Loucy (cell line): ENCODE results near the gene BICD2.

Source experiments
- H2AFZ ChIP-seq: fragments of 200-600 bp; sonication (generic); 2 replicates; pipeline ENCODE4 v1.6.0; 2016; ENCODE audit warnings: antibody characterized with exemption, mild to moderate bottlenecking, low read length, moderate library complexity
- H3F3A ChIP-seq: fragments of 200-600 bp; 2 replicates; pipeline ENCODE4 v1.6.0; 2016; ENCODE audit warnings: antibody characterized with exemption, low read depth, mild to moderate bottlenecking
- H3K27me3 ChIP-seq: fragments of 200-600 bp; sonication (generic); 2 replicates; pipeline ENCODE4 v1.6.1; 2014; ENCODE audit warnings: low read length, mild to moderate bottlenecking; ENCODE audit not compliant: insufficient read depth, poor library complexity, severe bottlenecking
- H3K36me3 ChIP-seq: fragments of 200-600 bp; sonication (generic); 2 replicates; pipeline ENCODE4 v1.6.1; 2016; ENCODE audit warnings: low read length; ENCODE audit not compliant: insufficient read depth
- H3K4me1 ChIP-seq: fragments of 200-600 bp; sonication (generic); 2 replicates; pipeline ENCODE4 v1.5.1; 2014; ENCODE audit warnings: low read length, mild to moderate bottlenecking; ENCODE audit not compliant: insufficient read depth, poor library complexity, severe bottlenecking
- H3K4me2 ChIP-seq: fragments of 200-600 bp; sonication (generic); 2 replicates; pipeline ENCODE4 v1.6.0; 2014; ENCODE audit warnings: antibody characterized with exemption, low read length, low read depth, mild to moderate bottlenecking; ENCODE audit not compliant: poor library complexity, severe bottlenecking
- H3K4me3 ChIP-seq: fragments of 200-600 bp; sonication (generic); 2 replicates; pipeline ENCODE4 v1.5.1; 2014; ENCODE audit warnings: low read length, mild to moderate bottlenecking, mixed read lengths; ENCODE audit not compliant: poor library complexity, severe bottlenecking
- H3K79me2 ChIP-seq: fragments of 200-600 bp; sonication (generic); 2 replicates; pipeline ENCODE4 v1.6.1; 2014; ENCODE audit warnings: low read length; ENCODE audit not compliant: insufficient read depth
- H3K9ac ChIP-seq: fragments of 200-600 bp; sonication (generic); 2 replicates; pipeline ENCODE4 v1.6.0; 2014; ENCODE audit warnings: mild to moderate bottlenecking, low read depth, low read length, moderate library complexity; ENCODE audit not compliant: poor library complexity, severe bottlenecking
- H3K9me2 ChIP-seq: fragments of 200-600 bp; sonication (generic); replicated peaks from 2 replicates; pipeline ENCODE4 v1.6.1; 2016; ENCODE audit warnings: low read depth, low read length, mixed read lengths
- H3K9me3 ChIP-seq: fragments of 200-600 bp; sonication (generic); 2 replicates; pipeline ENCODE4 v1.6.1; 2014; ENCODE audit warnings: mild to moderate bottlenecking, antibody characterized with exemption, low read length, low read depth; ENCODE audit not compliant: insufficient read depth
- H4K20me1 ChIP-seq: fragments of 200-600 bp; sonication (generic); 2 replicates; pipeline ENCODE4 v1.6.0; 2014; ENCODE audit warnings: antibody characterized with exemption, low read length, mild to moderate bottlenecking; ENCODE audit not compliant: insufficient read depth, poor library complexity, severe bottlenecking
- CTCF ChIP-seq: fragments of 200-600 bp; sonication (generic); conservative IDR thresholded peaks from 2 replicates; pipeline ENCODE4 v1.5.1; 2014; ENCODE audit warnings: mild to moderate bottlenecking, antibody characterized with exemption, low read length
- EZH2phosphoT487 ChIP-seq: fragments of 200-600 bp; IDR thresholded peaks from 2 replicates; pipeline ENCODE4 v1.6.1; 2018; ENCODE audit warnings: antibody characterized with exemption, mild to moderate bottlenecking, moderate library complexity, borderline replicate concordance

BICD2 gene

GRCh38 chr9:92710368-92710767 lies 54.3 kb downstream of the BICD2 start:
- H3K79me2 ChIP-seq, result no peaks in the 10 kb centered on the region
- H3K4me3 ChIP-seq, result no peak overlapping the region
- no peak for TF ChIP-seq EZH2phosphoT487
- no peak for TF ChIP-seq CTCF
- peaks cover 24% of the 10 kb centered on the region for H3K4me1 ChIP-seq
- no peaks in the 10 kb centered on the region for H3K9me2 ChIP-seq
- H2AFZ ChIP-seq, result no peak overlapping the region
- 0 out of 2 replicates have a peak, but pooled peaks cover 7% of the 10 kb centered on the region for H3F3A ChIP-seq
- no peaks in the 10 kb centered on the region for H3K9me3 ChIP-seq
- no peak overlapping the region for H3K9ac ChIP-seq
- peaks cover 51% of the 10 kb centered on the region; the same call in 1 of the 2 replicates for H3K36me3 ChIP-seq
- H4K20me1 ChIP-seq, result no peaks in the 10 kb centered on the region
- no peak overlapping the region for H3K4me2 ChIP-seq
- H3K27me3 ChIP-seq, result no peaks in the 10 kb centered on the region

GRCh38 chr9:92709954-92710353 lies 54.7 kb downstream of the BICD2 start:
- no peak overlapping the region for H3K4me3 ChIP-seq
- no peaks in the 10 kb centered on the region for H3K9me3 ChIP-seq
- H3K4me1 ChIP-seq, result peaks cover 24% of the 10 kb centered on the region
- no peaks in the 10 kb centered on the region for H3K9me2 ChIP-seq
- no peaks in the 10 kb centered on the region for H4K20me1 ChIP-seq
- TF ChIP-seq CTCF (no peak), EZH2phosphoT487 (no peak)
- H3F3A ChIP-seq, result 0 out of 2 replicates have a peak, but pooled peaks cover 7% of the 10 kb centered on the region
- no peak overlapping the region for H2AFZ ChIP-seq
- H3K79me2 ChIP-seq, result no peaks in the 10 kb centered on the region
- H3K9ac ChIP-seq, result no peak overlapping the region
- no peak overlapping the region for H3K4me2 ChIP-seq
- H3K27me3 ChIP-seq, result no peaks in the 10 kb centered on the region
- H3K36me3 ChIP-seq, result peaks cover 49% of the 10 kb centered on the region; the same call in 1 of the 2 replicates

GRCh38 chr9:92709240-92709639 lies 55.4 kb downstream of the BICD2 start:
- Histone ChIP-seq H3F3A (0 out of 2 replicates have a peak, but pooled peaks cover 7% of the 10 kb centered on the region), H3K36me3 (peaks cover 42% of the 10 kb centered on the region; the same call in 1 of the 2 replicates), H3K9me3 (no peaks in the 10 kb centered on the region), H4K20me1 (no peaks in the 10 kb centered on the region), H3K4me2 (no peak overlapping the region), H3K79me2 (no peaks in the 10 kb centered on the region), H3K9me2 (no peaks in the 10 kb centered on the region), H3K9ac (no peak overlapping the region), H3K27me3 (no peaks in the 10 kb centered on the region), H3K4me1 (peaks cover 29% of the 10 kb centered on the region), H3K4me3 (no peak overlapping the region), H2AFZ (no peak overlapping the region)
- TF ChIP-seq CTCF, result no peak
